ENCODE data around the gene ZNF888.
"Not testable (repeated sequence)": the region's sequence is repeated elsewhere in the genome, so short reads cannot be mapped to it uniquely, and the experiment has no call there.

Gene ZNF888

GRCh38 chr19:52910648-52911047 is 12.6 kb downstream of the ZNF888 start:
- DNase-seq = no peak
- no peak overlapping the region for H2BK12ac ChIP-seq (ENCODE audit: low read length in 2 of 2)
- no peak overlapping the region for H2AK5ac ChIP-seq (ENCODE audit: low read length, severe bottlenecking)
- no peak overlapping the region for H2BK120ac ChIP-seq (ENCODE audit: low read depth, low read length)
- H2BK5ac ChIP-seq (ENCODE audit: low read depth, low read length, poor library complexity, severe bottlenecking) = no peak overlapping the region
- WGBS = 93% methylated on average over 1 of the region's 1 CpG
- H3K27me3 ChIP-seq (ENCODE audit: control insufficient read depth in 1 of 2, insufficient read depth in 1 of 2, low read length in 2 of 2) = no peaks in the 10 kb centered on the region
- no peak overlapping the region for H2AFZ ChIP-seq (ENCODE audit: low read depth, low read length)
- no peak overlapping the region for H4K8ac ChIP-seq (ENCODE audit: low read length)
- peaks cover 25% of the 10 kb centered on the region for H3K9me3 ChIP-seq (ENCODE audit: control insufficient read depth, low read length)
- H3K18ac ChIP-seq (ENCODE audit: low read depth in 1 of 2, low read length in 2 of 2) = no peak overlapping the region
- H3K23ac ChIP-seq (ENCODE audit: low read length in 2 of 2) = no peak overlapping the region
- H3K4ac ChIP-seq (ENCODE audit: low read depth in 1 of 2, low read length in 2 of 2) = no peak overlapping the region
- H3K4me1 ChIP-seq (ENCODE audit: control insufficient read depth, insufficient read depth, low read depth, low read length) = no peaks in the 10 kb centered on the region
- no peak overlapping the region for H3K27ac ChIP-seq (ENCODE audit: low read length, poor library complexity, severe bottlenecking)
- peaks cover 2% of the 10 kb centered on the region for H3K79me1 ChIP-seq (replicated peaks; ENCODE audit: low read length, poor library complexity, severe bottlenecking)
- H2BK15ac ChIP-seq (ENCODE audit: low read depth, poor library complexity, severe bottlenecking) = no peak overlapping the region
- H3K14ac ChIP-seq (ENCODE audit: low read length in 2 of 2) = no peak overlapping the region
- no peak overlapping the region for H4K91ac ChIP-seq (ENCODE audit: low read length)
- H3K4me2 ChIP-seq (ENCODE audit: low read length, poor library complexity, severe bottlenecking) = no peak overlapping the region
- H3K36me3 ChIP-seq (ENCODE audit: control insufficient read depth in 1 of 2, insufficient read depth in 2 of 2, low read depth in 1 of 2, low read length in 2 of 2) = peaks cover 34 to 40% of the 10 kb centered on the region in 2 experiments
- no peak overlapping the region for H3K9ac ChIP-seq (ENCODE audit: low read length)
- no peak overlapping the region for H3K4me3 ChIP-seq (ENCODE audit: insufficient read depth in 1 of 2, low read depth in 1 of 2, low read length in 2 of 2)

GRCh38 chr19:52904052-52904780 is 19.0 kb downstream of the ZNF888 start:
- not testable (repeated sequence) for H3K4me1 ChIP-seq (ENCODE audit: control insufficient read depth, insufficient read depth, low read depth, low read length); H2BK120ac ChIP-seq (ENCODE audit: low read depth, low read length); H3K23ac ChIP-seq (ENCODE audit: low read length in 2 of 2); H3K14ac ChIP-seq (ENCODE audit: low read length in 2 of 2); H3K27me3 ChIP-seq (ENCODE audit: control insufficient read depth in 1 of 2, insufficient read depth in 1 of 2, low read length in 2 of 2); H3K4me2 ChIP-seq (ENCODE audit: low read length, poor library complexity, severe bottlenecking); DNase-seq; H2AFZ ChIP-seq (ENCODE audit: low read depth, low read length); H3K27ac ChIP-seq (ENCODE audit: low read length, poor library complexity, severe bottlenecking); H3K4ac ChIP-seq (ENCODE audit: low read depth in 1 of 2, low read length in 2 of 2); H2BK12ac ChIP-seq (ENCODE audit: low read length in 2 of 2); H2BK15ac ChIP-seq (ENCODE audit: low read depth, poor library complexity, severe bottlenecking); H4K91ac ChIP-seq (ENCODE audit: low read length); H3K4me3 ChIP-seq (ENCODE audit: insufficient read depth in 1 of 2, low read depth in 1 of 2, low read length in 2 of 2); H2BK5ac ChIP-seq (ENCODE audit: low read depth, low read length, poor library complexity, severe bottlenecking); H2AK5ac ChIP-seq (ENCODE audit: low read length, severe bottlenecking); H3K79me1 ChIP-seq (replicated peaks; ENCODE audit: low read length, poor library complexity, severe bottlenecking); H4K8ac ChIP-seq (ENCODE audit: low read length); H3K18ac ChIP-seq (ENCODE audit: low read depth in 1 of 2, low read length in 2 of 2); H3K9ac ChIP-seq (ENCODE audit: low read length)
- 92% methylated on average over 11 of the region's 16 CpGs for WGBS
- Histone ChIP-seq H3K9me3 (ENCODE audit: control insufficient read depth, low read length) (peaks cover 25% of the 10 kb centered on the region), H3K36me3 (ENCODE audit: control insufficient read depth in 1 of 2, insufficient read depth in 2 of 2, low read depth in 1 of 2, low read length in 2 of 2) (peaks cover 8 to 24% of the 10 kb centered on the region in 2 experiments)

GRCh38 chr19:52901842-52902241 is 21.4 kb downstream of the ZNF888 start:
- Histone ChIP-seq H3K9ac (ENCODE audit: low read length) (no peak overlapping the region), H2AFZ (ENCODE audit: low read depth, low read length) (no peak overlapping the region), H2BK15ac (ENCODE audit: low read depth, poor library complexity, severe bottlenecking) (no peak overlapping the region), H3K4me2 (ENCODE audit: low read length, poor library complexity, severe bottlenecking) (no peak overlapping the region), H3K36me3 (ENCODE audit: control insufficient read depth in 1 of 2, insufficient read depth in 2 of 2, low read depth in 1 of 2, low read length in 2 of 2) (peaks cover 3 to 10% of the 10 kb centered on the region in 2 experiments), H3K27me3 (ENCODE audit: control insufficient read depth in 1 of 2, insufficient read depth in 1 of 2, low read length in 2 of 2) (no peaks in the 10 kb centered on the region), H2BK120ac (ENCODE audit: low read depth, low read length) (no peak overlapping the region), H2BK5ac (ENCODE audit: low read depth, low read length, poor library complexity, severe bottlenecking) (no peak overlapping the region), H3K23ac (ENCODE audit: low read length in 2 of 2) (no peak overlapping the region), H3K9me3 (ENCODE audit: control insufficient read depth, low read length) (peaks cover 7% of the 10 kb centered on the region), H3K4me1 (ENCODE audit: control insufficient read depth, insufficient read depth, low read depth, low read length) (no peaks in the 10 kb centered on the region), H4K8ac (ENCODE audit: low read length) (no peak overlapping the region), H2AK5ac (ENCODE audit: low read length, severe bottlenecking) (no peak overlapping the region), H3K18ac (ENCODE audit: low read depth in 1 of 2, low read length in 2 of 2) (no peak overlapping the region), H4K91ac (ENCODE audit: low read length) (no peak overlapping the region), H3K27ac (ENCODE audit: low read length, poor library complexity, severe bottlenecking) (no peak overlapping the region), H2BK12ac (ENCODE audit: low read length in 2 of 2) (no peak overlapping the region), H3K4ac (ENCODE audit: low read depth in 1 of 2, low read length in 2 of 2) (no peak overlapping the region), H3K79me1 (replicated peaks; ENCODE audit: low read length, poor library complexity, severe bottlenecking) (peaks cover 3% of the 10 kb centered on the region), H3K4me3 (ENCODE audit: insufficient read depth in 1 of 2, low read depth in 1 of 2, low read length in 2 of 2) (no peak overlapping the region), H3K14ac (ENCODE audit: low read length in 2 of 2) (no peak overlapping the region)
- 100% methylated on average over 3 of the region's 3 CpGs for WGBS
- no peak for DNase-seq

DNA sequence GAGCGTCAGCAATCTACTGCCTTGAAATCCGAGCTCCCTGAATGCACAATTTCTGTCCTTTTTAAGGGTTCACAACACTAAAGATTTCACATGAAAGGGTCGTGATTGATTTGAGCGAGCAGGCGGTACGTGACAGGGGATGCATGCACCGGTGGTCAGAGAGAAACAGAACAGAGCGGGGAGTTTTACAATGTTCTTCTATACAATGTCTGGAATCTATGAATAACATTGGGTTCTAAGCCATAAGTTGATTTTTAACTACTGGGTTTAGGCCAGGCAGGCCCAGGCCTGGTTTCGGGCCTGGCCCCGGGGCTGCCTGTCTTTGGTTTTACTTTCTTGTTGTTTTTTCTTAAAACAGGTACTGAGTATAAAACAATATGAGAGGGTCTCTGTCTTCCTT is 24.6 kb downstream of the ZNF888 start:
- DNase-seq; H3K4me2 ChIP-seq (ENCODE audit: low read length, poor library complexity, severe bottlenecking); H2BK120ac ChIP-seq (ENCODE audit: low read depth, low read length); H2AFZ ChIP-seq (ENCODE audit: low read depth, low read length); H3K4me3 ChIP-seq (ENCODE audit: insufficient read depth in 1 of 2, low read depth in 1 of 2, low read length in 2 of 2); H3K4ac ChIP-seq (ENCODE audit: low read depth in 1 of 2, low read length in 2 of 2); H2BK5ac ChIP-seq (ENCODE audit: low read depth, low read length, poor library complexity, severe bottlenecking); H2AK5ac ChIP-seq (ENCODE audit: low read length, severe bottlenecking); H3K4me1 ChIP-seq (ENCODE audit: control insufficient read depth, insufficient read depth, low read depth, low read length); H2BK12ac ChIP-seq (ENCODE audit: low read length in 2 of 2); H4K91ac ChIP-seq (ENCODE audit: low read length); H3K9me3 ChIP-seq (ENCODE audit: control insufficient read depth, low read length); H4K8ac ChIP-seq (ENCODE audit: low read length); H2BK15ac ChIP-seq (ENCODE audit: low read depth, poor library complexity, severe bottlenecking); H3K23ac ChIP-seq (ENCODE audit: low read length in 2 of 2); H3K27ac ChIP-seq (ENCODE audit: low read length, poor library complexity, severe bottlenecking); H3K14ac ChIP-seq (ENCODE audit: low read length in 2 of 2); H3K18ac ChIP-seq (ENCODE audit: low read depth in 1 of 2, low read length in 2 of 2); H3K27me3 ChIP-seq (ENCODE audit: control insufficient read depth in 1 of 2, insufficient read depth in 1 of 2, low read length in 2 of 2): not testable (repeated sequence)
- H3K9ac ChIP-seq (ENCODE audit: low read length) = peak overlapping the region; percentile 95
- 89% methylated on average over 10 of the region's 10 CpGs for WGBS
- H3K79me1 ChIP-seq (replicated peaks; ENCODE audit: low read length, poor library complexity, severe bottlenecking) = peaks cover 11% of the 10 kb centered on the region
- H3K36me3 ChIP-seq (ENCODE audit: control insufficient read depth in 1 of 2, insufficient read depth in 2 of 2, low read depth in 1 of 2, low read length in 2 of 2) = peaks cover 14 to 16% of the 10 kb centered on the region in 2 experiments

Measured in mesenchymal stem cell (in vitro differentiated cells and primary cell).